Right ventricle myocardium inferior (tissue), 1 donor: Measurements from ENCODE around the gene PDE8A. TPM values are rescaled to one million over a fixed set of nuclear protein-coding genes. Genes with fewer than 3 reads are reported as not detected.

ENCODE experiments used
- ATAC-seq: fragments of 200-7000 bp; cut with Tn5 transposase; one replicate; pipeline ENCODE4 v1.9.1; 2020; ENCODE audit warnings: mild to moderate bottlenecking, moderate library complexity
- DNase-seq: peaks from one replicate; pipeline ENCODE4 v3.0.0; 2021; ENCODE audit errors: missing footprints
- intact Hi-C: fragments of 100-400 bp; cut with DNase I; formaldehyde crosslinking; loops from one replicate; pipeline ENCODE4 v1.11.0; 2022
- long read RNA-seq: library from polyadenylated mRNA; unstranded; transcript quantifications from one replicate; pipeline ENCODE4 v2.0.0, GENCODE V29; 2021
- total RNA-seq: library from RNA; stranded (reverse); fragmentation: NEBNext Ultra II Directional; extraction: Animal tissue kit (Norgen Biotek cat#: 25700); gene quantifications from one replicate; pipeline ENCODE4 v1.2.1, GENCODE V29; 2021
- donor health status: DM: no; HTN: yes; CAD: no; lungs with severe emphysema.

PDE8A gene
- 12.2 TPM for total RNA-seq
- long read RNA-seq, partial matches to known transcripts, result 0 of 6 reads
- long read RNA-seq, other reads (novel, unspliced or antisense), result 3 of 6 reads

- intact Hi-C loops, result loop anchor here (2.0 to 5.0 kb wide), 3 partner anchors 21 to 63 kb away; no protein-coding TSS in a partner anchor
- peak; percentile 83 for DNase-seq
- ATAC-seq, result no peak
Observed at GRCh38 chr15:84981711-84982300, at the start of gene PDE8A. TSS of gene PDE8A (plus strand) at chr15:84981856. CDS start at chr15:84982163, 307 bp downstream.

DNA sequence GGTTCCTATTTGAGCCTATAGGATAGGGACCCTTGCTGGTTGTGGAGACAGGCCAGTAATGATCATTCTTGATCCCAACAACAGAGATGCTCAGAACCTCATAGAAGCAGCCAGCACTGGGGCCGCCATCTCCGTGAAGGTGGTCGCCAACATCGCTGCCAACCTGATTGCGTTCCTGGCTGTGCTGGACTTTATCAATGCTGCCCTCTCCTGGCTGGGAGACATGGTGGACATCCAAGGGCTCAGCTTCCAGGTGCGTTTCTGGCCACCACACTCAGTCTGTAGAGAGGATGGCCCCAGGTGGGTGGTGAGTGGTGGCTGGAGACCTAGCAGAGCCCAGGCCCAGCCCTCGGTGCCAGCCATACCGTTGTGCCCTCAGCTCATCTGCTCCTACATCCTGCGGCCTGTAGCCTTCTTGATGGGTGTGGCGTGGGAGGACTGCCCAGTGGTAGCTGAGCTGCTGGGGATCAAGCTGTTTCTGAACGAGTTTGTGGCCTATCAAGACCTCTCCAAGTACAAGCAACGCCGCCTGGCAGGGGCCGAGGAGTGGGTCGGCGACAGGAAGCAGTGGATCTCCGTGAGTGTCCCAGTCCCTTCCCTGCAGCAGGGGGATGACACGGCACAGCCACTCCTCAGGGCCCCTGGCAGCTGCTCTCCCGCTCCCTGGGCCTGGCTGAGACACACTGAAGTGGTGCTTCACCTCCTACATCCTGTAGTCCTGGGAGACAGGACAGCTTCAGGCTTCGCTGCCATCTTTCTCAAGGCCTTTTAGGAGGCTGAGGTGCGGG lies 46.5 kb upstream of the PDE8A start:
- ATAC-seq (no peak), DNase-seq (no peak)
- intact Hi-C loops, result no loop called here

GRCh38 chr15:84937144-84937543 lies 44.5 kb upstream of the PDE8A start:
- intact Hi-C loops, result no loop called here
- ATAC-seq (no peak), DNase-seq (no peak)

DNA sequence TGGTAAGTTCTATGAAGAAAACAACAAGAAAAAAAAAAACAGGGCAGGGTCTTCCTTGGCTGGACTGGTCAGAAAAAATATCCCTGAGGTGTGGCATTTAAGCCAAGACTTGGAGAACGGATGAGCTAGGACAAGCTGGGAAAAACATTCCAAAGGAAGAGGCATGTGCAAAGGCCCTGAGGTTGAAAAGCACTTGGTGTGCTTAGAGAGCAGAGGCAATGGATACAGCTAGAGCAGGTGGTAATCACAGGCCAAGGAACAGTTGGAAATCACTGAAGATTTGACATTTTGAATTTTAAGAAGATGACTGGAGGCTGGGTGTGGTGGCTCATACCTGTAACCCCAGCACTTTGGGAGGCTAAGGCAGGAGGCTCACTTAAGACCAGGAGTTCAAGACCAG lies 42.9 kb upstream of the PDE8A start:
- DNase-seq (no peak), ATAC-seq (no peak)
- intact Hi-C loops, result no loop called here

- intact Hi-C loops, result no loop called here
- no peak for DNase-seq
Observed at GRCh38 chr15:84940399-84940798, 41.3 kb upstream of the PDE8A start.

DNA sequence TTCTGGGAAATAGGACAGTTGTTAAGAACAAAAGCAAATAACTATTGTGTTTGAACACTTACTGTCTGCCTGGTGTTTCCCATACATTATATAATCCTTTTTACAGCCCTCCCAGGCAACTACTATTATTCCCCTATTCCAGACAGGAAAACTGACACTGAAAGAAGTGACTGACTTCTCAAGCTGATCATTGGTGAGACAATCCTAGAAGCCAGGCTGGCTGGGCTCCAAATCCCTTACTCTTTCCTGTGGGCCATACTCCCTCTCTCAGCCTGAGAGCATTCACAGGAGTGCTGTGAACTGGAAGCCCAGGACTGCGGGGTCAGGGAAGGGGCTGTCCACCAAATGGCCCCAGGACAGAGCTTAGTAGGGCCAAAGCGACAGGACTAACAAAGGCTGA lies 39.2 kb upstream of the PDE8A start:
- no peak for ATAC-seq
- DNase-seq, result no peak
- intact Hi-C loops, result no loop called here

More at GRCh38 chr15:84940399-84940798, 41.3 kb upstream of the PDE8A start:
- ATAC-seq, result no peak

GRCh38 chr15:84944311-84944710 lies 37.3 kb upstream of the PDE8A start:
- DNase-seq, result no peak
- peak; percentile 60 for ATAC-seq
- intact Hi-C loops, result no loop called here

GRCh38 chr15:84944861-84945260 lies 36.8 kb upstream of the PDE8A start:
- no peak for ATAC-seq
- DNase-seq, result no peak
- intact Hi-C loops, result no loop called here

DNA sequence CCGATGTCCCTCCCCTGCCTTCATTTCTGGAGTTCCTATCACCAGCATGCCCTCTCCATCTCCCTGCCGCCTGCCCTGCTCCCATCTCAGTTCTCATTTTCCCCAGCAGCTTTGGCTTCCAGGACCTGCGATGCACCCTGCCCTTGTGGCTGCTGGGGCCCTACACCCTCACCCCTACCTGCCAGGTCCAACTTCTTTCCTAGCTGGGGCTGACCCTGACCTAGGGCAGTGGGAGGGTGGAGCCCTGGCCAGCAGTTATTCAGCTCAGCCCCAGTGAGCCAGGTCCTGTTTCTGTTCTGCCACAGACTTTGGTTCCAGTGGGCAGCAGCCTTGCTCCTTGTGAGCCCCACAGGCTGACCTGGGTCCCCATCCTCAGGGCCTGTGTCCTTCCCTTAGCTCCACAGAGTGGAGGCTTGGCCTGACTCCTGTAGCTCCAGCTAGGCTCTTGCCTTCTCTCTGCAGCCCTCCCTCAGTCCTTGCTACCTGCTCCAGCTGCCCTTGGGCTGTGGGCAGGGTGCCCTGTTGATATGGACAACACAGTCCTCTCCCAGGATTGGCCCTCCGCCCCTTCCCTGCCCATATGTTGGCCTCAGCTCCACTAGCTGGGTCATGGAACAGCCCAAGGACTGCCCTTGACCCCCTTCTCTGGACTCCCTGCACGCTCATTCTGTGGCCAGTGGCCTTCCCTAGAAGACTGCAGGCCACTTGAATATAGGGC lies 34.7 kb upstream of the PDE8A start:
- intact Hi-C loops, result no loop called here
- DNase-seq (no peak), ATAC-seq (peak; percentile 38)

DNA sequence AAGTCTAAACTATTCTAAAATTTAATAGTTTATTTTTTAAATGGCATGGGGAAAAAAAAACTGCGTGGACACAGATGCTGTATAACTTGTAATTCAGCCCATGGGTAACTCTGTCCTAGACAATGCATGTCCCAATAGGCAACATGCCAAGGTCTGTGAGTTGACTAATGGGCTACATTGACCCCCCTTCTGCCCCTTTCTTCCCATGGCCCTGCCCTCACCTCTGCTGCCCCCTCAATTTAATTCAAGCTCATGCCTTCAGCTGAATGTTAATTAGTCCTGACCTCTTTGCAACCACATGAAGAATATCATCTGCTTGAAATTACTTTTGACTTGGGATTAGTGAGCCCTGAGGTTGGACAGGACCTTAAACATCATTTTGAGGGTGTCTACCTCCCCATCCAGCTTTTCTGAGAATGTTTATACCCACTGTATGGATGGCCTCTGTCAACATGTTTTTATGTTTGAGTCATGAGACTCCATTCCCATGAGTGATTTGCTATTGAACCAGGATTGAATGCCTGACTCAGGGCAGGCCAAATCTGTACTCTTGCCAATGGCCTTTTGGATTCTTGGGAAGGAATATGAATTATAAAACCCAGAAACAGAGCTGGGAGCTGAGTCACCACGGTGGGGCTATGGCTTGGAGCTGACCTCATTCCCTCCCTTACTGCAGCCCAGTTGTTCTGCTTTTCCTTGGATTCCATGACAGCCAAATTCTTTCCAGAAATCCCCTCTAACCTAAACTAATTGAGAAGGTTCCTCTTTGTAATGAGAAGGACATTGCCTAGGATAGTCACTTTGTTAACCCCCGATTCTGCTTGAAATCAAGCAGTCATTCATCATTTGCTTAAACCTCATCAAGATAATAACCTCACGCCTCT lies 33.5 kb upstream of the PDE8A start:
- DNase-seq (no peak), ATAC-seq (peak; percentile 73)
- intact Hi-C loops, result no loop called here

DNA sequence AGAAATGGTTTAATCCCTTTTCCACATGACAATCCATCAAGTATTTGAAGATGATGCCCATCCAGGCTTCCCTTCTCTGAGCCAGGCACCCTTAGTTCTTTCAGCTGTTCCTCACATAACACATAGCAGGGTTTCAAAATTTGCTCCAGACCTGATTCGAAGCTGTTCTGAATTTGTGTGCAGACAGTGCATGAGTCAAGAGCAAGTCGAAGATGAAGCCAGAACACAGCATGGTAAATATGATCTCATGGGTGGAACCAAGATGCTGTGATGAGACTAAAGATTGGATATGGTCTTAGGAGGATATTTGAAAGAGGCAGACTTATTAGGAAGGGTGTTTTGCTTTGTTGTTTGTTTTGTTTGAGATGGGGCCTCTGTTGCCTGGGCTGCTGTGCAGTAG lies 32.6 kb upstream of the PDE8A start:
- intact Hi-C loops, result no loop called here
- DNase-seq (no peak), ATAC-seq (no peak)

DNA sequence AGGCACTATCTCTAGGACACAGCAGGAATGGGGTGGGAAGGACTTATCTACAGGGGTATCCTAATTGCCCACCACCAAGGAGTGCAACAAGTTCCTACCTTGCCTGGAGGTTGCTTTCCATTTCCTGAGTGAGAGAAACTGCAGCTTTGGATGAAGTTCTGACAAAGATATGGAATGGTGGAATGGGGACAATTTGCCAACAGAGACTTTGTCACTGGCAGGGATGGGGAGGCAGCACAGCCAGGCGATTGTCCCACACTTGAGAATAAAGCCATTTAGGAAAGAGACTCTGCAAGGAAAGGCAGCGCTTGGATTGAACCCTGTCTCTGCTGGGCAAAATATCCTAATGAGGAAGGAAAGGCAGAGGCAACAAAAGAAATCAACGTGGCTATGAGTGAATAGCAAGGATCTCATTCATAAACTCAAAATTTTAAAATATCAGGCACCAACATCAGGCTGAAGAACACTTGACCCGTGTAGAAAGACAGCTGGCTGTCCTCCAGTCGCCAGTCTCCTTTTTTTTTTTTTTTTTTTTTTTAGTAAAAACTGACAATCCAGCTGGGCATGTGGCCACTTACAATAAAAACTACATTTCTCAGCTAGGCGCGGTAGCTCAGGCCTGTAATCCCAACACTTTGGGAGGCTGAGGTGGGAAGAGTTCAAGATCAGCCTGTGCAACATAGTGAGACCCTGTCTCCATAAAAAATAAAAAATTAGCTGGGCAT lies 31.6 kb upstream of the PDE8A start:
- DNase-seq (no peak), ATAC-seq (no peak)
- intact Hi-C loops, result no loop called here

DNA sequence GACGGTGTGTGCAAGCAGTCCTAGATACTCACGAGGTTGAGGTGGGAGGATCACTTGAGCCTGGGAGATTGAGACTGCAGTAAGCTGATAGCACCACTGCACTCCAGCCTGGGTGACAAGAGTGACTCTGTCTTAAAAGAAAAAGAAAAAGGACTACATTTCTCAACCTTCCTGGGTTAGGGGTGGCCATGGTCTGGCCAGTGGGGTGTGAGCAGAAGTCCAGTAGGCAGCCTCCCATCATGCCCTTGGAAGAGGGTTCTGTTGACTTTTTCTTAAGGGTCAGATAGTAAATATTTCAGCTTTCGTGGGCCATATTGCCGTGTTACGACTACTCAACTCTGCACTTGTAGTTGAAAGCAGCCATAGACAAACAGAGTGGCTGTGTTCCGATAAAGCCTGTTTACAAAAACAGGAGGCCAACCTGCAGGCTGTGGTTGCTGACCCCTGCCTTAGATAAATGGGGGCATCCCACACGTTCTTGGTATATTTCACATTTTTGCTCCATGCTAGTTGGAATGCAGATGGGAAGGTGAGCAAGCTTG lies 31.0 kb upstream of the PDE8A start:
- intact Hi-C loops, result no loop called here
- no peak for DNase-seq
- ATAC-seq, result no peak

- intact Hi-C loops, result no loop called here
- no peak for DNase-seq
- ATAC-seq, result no peak
Observed at GRCh38 chr15:84951736-84952135, 29.9 kb upstream of the PDE8A start.

GRCh38 chr15:84953136-84953535 lies 28.5 kb upstream of the PDE8A start:
- DNase-seq (no peak), ATAC-seq (no peak)
- intact Hi-C loops, result no loop called here

DNA sequence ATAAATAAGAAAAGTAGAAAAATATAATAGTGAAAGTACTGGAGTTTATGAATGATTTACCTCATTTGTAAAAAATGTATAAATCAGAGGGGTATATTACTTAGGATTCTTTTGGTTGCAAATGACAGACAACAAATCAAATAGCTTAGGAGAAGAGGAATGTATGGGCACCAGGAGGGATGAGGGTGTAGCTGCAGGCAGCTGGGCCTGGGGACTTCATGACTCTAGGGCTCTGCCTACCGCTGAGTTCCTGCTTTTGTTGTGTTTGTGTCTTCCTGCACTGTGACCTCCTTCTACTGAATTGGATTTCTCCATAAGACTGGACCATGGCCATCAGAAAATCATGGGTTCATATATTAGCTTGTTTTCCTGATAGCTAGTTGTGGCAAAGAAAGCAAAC lies 27.9 kb upstream of the PDE8A start:
- intact Hi-C loops, result no loop called here
- ATAC-seq (no peak), DNase-seq (no peak)

GRCh38 chr15:84955089-84955848 lies 26.4 kb upstream of the PDE8A start:
- intact Hi-C loops, result loop anchor here (1.0 kb wide), 1 partner anchor 89 kb away; no protein-coding TSS in a partner anchor
- peak; percentile 92 for ATAC-seq

More at GRCh38 chr15:84955089-84955848, 26.4 kb upstream of the PDE8A start:
- DNase-seq, result peak; percentile 79
